NCI-H526 treated with DMSO at 0.1 percent for 48 hours (cell line): ENCODE measurements around the gene SCN11A.
A peak's percentile ranks its signal among the peaks of the same experiment; 100 is the strongest.

ENCODE experiments used
- DNase-seq: peaks from one replicate; lab custom pipeline; 2025; lab: John Stamatoyannopoulos, UW

The SCN11A gene

DNA sequence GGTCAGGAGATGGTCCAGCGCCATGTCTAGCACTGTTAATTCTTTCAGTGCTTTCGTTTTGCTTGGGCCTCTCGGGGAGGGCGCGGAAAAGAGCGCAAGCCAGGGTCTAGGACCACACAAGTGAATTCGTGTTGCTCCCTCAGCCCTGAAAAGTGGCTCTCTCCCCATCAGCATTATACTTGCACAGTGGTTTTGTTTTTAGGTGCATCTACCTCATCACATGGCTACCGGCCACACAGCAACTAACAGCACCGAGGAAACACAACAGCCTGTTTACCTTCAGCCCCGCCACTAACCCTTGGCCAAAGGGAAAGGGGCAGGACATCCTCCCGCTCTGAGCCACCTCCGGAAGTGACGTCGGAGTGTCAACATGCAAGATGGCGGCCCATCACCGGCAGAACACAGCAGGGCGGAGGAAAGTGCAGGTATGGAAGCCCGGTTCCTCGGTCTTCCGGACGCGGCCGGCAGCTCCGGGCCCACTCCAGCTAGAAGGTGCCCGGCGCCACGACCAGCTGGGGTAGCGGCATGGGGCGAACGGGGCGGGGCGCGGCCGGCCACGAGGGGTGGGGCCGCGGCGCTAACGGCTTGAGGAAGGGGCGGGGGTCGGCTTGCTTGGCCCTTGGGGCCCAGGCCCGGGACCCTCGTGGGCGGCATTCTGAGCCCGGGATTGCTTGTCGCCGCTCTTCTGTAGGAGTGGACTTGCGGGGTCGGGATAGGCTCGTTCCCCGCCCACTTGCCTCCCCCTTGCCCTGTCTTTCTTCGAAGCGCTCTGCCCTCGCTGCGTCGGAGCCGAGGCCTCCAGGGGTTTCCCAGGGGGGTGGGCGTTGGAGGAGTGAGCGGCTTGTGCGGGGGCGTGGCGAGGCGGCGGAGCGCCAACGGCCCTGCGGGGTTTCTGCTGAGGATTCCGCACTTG is at the start of gene SCN11A, which contains the start of gene WDR48:
Gene SCN11A (minus strand): TSS at position 296 of the 913 bp plus-strand sequence. CDS start 101,582 bp downstream, outside the sequence.
Gene WDR48 (plus strand): TSS at position 368 of the 913 bp plus-strand sequence. CDS start 10 bp downstream, at position 378.
- peak; percentile 75 for DNase-seq

DNA sequence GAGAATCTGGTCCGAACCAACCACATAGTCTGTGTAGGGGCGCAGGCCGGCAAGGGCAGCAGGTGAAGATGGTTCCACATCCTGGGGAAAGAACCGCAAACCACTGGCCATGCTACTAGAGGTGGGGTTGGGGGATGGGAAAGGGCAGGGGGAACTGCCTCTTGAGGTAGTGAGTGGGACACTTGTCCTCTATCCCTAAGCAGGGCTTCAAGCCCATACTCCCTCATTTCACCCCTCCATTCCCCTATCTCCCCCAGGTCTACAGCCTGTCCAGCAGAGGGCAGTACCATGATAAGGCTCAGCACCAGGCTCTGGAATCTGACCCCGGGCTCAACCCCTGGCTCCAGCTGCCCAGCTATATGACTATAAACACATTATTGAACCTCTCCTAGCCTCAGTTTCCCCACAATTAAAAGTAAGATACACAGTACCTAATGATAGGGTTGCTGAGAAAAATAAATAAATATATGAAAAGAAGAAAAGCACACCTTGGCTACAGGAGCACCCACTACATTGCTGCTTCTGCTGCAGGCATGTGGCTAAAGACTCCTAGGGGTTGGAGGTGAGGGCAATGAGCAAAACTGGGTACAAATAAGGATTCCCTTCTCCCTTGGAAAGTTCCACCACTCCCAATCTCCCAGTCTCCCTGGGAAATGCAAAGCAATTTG is 49.4 kb upstream of the SCN11A start:
- no peak for DNase-seq

DNA sequence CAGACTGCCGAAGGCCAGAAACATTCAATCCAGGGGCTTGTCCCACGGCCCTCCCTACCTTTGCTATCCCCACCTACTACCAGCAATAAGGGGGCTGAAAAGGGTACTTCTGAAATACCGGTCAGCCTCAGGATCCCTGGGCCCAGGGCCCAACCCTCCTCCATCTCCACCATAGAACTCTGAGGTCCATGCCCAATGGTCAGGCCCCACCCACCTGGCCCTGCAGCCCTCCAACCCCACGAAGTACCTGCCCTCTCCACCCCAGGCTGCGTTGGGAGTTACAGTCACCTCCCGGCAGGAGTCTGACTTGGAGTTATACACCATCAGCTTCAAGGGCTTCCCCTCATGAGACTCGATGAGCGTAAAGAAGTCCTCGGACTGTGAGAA is 48.7 kb upstream of the SCN11A start:
- DNase-seq, result no peak

DNA sequence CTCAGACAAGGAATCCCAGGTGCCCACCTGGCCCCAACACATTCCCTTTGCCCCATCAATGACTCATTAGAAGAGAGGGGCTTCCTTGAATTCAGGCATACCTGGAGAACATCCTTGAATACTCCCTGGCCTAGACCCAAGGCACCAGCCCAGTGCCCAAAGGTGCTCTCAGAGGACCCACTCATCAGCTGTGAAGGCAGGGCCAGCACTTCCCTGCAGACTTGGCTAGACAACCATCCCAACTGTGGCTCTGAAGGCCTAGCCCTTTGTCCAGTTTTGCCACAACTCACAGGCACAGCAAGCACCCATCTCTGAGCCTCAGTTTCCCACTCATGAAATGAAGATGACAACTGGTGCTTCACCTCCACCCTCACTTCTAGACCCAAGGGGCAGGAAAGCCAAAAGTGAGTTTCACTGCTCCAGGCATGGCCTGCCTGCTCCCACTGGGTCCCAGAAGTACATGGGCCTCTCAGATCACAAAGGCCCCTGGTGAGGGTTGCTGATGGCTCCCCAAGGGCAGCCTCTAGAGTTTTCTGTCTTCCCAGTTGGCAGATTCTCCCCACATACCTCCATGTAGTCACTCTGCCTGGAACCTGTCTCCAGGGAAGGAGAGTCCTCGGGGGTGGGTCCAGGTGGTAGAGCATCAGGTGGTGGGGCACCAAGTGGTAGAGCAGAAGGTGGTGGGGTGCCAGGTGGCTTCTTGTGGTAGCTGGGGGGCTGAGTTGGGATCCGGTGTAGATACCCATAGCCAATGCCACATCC is 48.2 kb upstream of the SCN11A start:
- DNase-seq, result no peak

DNA sequence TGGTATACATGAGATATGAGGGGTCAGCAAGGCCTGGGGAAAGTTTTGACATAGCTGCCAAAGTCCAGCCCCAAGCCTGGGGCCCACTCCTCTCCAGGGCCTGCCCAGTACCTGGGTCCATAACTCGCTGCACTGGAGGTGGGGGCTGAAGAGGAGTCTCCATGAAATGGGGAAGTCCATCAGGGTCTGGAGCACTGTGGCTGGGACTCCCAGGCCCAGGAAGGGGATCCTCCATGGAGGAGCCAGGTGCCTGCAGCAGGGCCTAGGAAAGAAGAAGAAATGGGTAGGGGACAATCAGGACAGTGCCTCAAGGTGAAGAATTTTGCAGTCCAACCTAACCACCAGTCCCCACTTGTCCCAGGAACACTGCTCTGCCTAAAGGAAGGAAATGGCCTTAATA is 47.5 kb upstream of the SCN11A start:
- no peak for DNase-seq

DNA sequence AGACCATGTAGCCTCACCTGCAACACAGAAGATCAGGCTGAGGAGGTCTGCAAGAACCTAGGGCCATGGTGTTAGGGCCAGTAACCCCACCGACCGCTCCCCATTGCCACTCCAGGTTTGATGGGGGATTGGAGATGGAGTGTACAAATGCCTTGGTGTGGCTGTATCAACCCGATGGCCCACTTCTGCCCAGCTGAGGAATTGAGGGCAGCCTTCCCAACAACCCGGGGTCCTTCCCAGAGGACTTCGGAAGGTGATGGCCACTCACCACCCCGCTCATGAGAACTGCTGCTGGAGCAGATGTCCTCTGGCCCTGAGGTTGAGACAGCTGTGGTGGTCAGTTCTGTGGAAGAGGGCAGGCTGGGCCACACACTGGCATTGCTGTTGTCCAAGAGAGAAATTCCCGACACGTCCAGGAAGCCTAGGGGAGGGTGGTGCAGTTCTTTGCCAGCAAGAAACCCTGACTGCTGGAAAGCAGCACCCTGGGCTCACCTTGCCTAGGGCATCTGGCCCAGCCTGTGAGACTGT is 46.8 kb upstream of the SCN11A start:
- no peak for DNase-seq

DNA sequence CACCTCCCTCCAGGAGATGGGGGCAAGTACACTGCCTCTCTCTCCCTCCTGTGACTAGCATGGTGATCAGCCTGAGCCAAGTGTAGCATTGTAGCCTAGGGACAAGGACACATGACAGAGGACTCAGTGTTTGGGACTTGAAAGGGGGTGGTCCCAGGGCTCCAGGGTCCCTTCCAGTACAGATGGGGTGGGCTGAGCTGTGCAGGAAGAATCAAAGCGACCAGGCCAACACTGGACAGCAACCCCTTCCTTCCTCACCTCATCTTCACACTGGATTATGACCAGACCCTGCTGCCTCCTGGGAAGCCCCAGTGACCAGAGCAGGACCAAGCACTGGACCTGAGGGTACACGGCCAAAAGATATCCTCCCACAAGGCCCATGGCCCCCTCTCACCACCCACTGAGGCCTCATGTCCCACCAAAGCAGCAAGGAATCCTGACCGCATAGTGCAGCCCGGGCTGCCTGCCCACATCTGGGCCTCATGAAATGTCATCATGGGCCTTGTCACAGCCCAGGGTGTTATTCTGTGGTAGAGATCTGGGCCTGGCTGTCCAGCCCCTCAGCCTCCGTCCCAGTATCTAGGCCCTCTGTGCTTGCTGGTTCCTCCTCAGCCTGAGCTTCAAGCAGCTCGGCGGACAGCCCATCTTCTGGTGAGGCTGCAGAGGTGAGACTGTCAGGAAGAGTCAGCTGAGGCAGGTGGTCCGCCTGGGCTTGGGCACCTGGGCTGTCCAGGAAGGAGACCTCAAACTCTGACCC is 46.1 kb upstream of the SCN11A start:
- DNase-seq, result no peak

DNA sequence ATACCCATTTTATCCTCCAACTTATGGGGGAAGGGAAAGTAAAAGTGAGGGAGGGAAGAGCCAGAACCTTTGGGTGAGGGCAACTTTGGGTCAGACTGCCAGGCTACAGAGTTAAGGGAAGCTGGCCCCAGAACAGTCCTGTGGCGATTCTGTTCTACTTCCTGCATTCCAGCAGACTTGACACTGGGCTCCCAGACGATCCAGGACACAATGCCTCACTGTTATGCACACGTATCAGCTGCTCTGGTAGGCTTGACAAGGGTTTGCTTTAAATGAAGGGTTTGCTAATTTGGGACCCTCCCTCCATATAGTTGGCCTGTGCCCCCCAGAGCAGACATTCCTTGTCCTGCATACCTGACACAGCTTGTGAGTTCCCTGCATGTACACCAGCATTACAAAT is 45.0 kb upstream of the SCN11A start:
- DNase-seq, result no peak

DNA sequence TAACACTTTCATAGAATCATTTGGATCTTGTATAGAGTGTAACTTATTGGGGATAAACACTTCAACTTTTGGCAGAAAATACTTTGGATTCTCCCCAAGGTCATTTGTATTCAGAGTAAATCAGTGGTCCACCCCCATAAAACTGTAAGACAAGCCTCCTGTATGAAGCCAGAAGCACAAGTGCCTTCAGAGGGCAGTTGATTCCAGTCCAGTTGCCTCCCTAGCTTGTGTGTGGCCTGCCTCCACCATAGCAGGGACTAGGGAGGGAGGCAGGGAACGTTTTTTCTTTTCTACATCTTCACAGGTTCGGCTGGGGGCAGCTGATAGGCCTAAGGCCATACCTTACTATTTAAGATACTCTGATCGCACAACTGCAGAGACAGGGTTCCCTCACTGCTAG is 44.0 kb upstream of the SCN11A start:
- no peak for DNase-seq

DNA sequence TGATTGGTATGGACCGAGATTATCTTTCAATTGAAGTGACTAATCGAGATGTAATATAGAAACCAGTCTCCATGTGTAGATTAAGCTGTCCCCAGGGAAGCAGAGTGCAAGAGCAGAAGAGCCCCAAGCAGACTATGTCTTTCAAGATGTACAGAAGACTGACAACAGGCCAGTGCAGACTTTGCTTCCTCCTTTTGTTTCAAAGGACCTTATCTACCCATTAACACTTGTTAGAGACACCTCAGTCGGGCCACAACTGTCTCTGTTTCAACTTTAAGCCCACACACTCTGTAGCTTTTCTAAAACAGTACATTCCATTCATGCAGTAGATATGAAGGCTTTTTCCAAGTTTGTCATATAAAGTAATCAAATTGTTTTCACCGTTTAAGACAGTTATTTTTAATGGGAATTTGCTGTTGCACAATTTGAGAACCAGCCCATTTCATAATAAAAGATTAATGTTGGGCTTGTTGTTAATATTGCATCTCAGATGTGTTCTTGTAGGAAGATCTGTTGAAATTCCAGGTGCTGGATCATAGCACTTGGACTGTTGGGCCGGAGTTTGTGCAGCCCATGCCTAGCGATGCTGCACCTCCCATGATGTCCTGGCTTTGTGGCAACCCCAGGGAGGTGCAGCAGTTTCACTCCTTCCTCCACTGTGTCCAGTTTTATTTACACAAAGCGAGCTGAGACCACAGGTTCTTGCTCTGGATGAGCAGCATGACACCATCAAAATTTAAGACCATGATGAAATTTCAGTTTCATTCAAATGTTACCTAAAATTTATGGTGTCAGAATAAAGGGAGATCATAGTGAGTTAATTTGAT is 43.3 kb upstream of the SCN11A start:
- no peak for DNase-seq

DNA sequence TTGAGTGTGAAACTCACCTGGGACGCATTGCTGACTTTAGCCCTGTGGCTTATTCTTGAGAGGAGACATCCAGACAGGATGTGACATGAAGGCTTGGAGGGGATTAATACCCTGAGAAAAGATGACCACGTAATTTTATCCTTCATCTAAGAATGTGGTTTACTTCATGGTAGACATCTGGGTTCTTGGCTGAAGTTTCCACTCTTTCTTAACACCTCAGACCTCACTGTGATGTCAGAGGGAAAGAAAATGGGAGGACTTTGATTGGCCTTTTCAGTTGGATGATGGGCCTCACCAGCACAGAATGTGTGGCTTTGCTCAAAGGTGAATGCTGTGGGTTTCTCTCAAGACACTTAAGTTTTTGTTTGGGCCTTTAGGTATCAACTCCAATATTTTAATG is 39.2 kb upstream of the SCN11A start:
- no peak for DNase-seq

DNA sequence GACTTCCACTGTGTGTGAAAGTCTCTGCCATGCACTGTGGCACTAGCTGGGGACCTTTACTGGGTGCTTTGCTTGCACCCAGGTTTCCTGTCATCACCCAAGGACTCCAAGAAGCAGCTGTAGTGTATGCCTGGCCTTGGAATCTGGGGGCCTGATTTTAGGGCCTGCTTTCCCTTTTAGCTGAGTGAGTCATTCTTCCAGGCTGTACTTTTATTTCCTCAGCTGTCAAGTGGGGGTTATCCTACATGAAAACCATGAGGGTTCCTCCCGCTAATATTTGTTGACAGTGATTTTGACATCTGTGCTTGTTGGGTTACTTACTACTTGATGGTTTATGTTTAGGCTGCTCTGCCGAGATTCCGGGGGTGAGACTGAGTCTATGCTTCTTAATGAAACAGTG is 37.1 kb upstream of the SCN11A start:
- no peak for DNase-seq

DNA sequence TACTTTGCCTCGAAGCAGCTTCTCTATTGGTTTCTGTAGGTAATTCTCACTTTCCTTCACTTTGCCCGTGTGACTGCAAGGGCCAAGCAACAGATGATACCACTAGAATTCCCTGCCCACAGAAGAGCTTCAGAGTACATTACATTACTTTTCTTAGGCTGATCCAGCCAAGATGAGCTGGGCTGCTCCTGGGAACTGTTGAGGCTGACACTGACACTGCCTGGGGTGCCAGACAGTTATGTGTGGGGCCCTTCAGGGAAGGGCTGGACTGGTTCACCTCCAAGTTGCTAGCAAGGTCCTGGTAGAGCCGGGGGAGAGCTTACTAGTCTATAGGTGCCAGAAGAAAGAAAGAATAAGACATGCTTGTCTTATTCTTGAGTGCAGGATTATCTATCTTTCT is 36.7 kb upstream of the SCN11A start:
- DNase-seq, result no peak

DNA sequence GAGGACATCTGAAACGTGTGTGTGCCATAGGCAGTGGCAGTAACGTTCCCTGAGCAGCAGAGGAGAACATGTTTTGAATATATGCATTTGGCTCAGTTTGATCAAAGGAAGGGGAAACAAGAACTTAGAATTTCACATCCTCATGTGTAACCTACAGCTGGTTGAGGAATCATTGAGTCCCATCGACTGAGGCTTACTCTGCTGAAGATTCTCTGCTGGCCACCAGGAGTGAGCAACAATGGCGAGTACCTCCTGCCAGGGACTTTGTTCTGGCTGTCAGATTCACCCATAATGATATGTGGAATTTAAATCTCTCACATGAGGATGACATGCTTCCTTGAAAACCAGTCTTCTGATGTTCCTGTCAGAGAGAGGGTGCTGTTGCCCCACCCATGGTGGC is 34.4 kb upstream of the SCN11A start:
- DNase-seq, result no peak

DNA sequence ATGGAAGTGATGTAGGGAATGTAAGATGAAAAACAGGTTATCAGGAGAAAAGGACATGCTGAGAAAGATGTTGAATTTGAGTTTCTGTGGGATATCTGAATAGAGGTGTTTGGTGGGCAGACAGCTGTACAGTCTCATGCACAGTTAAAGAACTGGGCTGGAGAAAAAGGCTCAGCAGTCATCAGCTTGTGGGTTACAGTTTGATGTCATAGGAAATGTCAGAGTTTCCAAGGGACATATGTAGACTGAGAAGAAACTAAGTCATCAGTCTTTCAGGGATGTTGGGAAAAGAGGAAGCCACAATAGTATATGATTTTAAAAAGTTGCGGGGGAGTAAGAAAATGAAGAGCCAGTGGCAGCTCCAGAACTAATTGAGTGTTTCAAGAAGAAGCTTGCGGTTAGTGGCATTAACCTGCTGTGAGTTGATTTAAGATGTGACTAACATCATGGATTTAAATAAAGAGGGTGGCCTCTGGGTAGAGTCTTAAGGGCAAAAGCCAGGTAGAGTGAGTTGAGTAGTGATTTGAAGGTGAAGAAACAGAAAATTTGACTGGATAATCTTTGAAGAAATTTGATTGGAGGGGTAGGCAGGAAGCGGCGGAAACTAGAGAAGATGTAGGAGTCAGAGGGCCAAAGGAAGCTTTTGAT is 31.0 kb upstream of the SCN11A start:
- no peak for DNase-seq

DNA sequence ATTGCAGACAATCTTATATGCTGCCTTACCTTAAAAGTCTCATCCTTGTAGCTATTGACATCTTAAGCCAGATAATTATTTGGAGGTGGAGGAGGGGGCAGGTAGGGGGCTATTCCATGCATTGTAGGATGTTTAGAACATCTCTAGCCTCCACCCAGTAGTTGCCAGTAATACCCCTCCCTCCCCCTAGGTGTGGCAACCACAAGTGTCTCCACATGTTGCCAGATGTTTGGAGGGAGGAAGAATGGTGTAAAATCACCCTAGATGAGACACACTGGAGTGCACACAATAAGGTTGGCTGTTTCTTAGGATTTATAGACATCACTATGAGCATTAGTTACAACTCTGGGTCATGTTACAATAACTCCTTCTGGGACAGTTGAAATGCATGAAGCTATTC is 28.3 kb upstream of the SCN11A start:
- no peak for DNase-seq

DNA sequence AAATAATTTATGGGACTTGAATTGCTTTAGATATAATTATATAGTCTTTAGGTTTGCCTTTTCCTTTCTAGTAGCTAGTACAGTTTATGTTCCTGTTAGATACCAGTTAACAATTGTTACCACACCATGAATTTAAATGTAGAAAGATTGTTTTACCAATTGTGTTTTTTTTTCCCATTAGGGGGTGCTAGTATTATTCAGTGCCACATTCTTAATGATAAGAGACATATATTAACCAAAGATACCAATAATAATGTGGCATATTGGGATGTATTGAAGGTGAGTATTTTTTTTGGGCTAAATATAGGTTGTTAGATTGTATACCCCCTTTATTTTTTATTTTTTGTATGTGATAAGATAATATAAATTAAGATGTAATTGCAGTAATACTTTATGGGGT is 27.8 kb upstream of the SCN11A start:
- DNase-seq, result no peak

DNA sequence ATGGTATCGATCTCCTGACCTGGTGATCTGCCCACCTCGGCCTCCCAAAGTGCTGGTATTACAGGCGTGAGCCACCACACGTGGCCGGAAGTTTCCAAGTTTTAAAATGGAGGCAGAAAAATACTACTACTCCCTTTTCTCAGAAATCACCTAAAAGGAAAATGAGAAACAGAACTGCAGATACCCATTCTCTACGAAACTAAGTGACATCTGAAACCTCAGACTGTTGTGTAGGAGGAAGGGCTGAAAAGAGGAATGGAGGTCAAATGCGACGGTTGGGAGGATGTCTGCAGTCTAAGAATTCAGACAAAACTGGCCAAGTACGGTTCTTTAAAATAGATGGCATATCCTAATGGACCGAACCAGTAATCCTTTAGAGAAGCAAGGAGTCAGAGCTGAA is 24.2 kb upstream of the SCN11A start:
- DNase-seq, result no peak

DNA sequence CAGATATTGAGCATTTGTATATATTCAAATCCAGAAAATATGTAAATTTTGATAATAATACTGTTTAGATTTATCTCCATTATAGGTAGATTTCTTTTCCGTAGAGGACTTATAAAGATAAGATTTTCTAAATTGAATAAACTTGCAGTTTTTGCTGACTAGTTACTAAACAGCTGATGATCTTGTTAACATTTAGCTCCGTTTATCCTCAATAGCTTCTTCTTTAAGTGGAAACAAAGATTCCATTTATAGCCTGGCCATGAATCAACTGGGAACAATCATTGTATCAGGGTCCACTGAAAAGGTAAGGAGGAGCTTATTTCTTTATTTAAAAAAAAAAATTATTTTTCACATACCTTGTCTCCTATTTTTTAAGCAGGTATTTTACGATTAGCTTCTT is 16.8 kb upstream of the SCN11A start:
- peak; percentile 1 for DNase-seq

DNA sequence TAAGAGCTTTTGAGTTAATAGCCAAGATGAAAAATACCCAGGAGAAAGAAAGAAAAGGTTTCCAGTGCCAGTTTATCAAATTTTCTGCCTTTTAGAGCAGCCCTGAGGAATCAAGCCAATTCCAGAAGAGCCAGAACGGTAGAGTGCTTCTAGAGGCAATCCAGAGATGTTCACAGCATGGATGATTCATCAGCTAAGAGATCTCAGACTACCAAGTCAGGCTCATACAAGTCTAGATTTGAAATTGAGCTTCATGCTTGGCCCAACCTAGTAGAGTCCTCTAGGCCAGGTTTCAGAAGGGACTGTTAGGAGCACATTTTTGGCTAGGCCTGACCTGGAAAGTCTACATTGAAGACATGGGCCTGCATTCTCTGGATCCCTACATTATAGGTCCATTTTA is 15.5 kb upstream of the SCN11A start:
- no peak for DNase-seq
